Measurements from ENCODE around the gene DGAT2L6.
"Not testable (repeated sequence)": the region's sequence is repeated elsewhere in the genome, so short reads cannot be mapped to it uniquely, and the experiment has no call there.

The DGAT2L6 gene

GRCh38 chrX:70243601-70244000 lies 66.3 kb downstream of the DGAT2L6 start:
- not testable (repeated sequence) for H2BK12ac ChIP-seq (ENCODE audit: low read length); H2BK120ac ChIP-seq (ENCODE audit: low read depth, low read length); H3K4ac ChIP-seq (ENCODE audit: low read length); H3K4me2 ChIP-seq (ENCODE audit: insufficient read depth, low read length, poor library complexity, severe bottlenecking); H3K18ac ChIP-seq (ENCODE audit: low read length); H2BK15ac ChIP-seq (ENCODE audit: low read length); H3K9me3 ChIP-seq (replicated peaks in 1 of 2; ENCODE audit: control insufficient read depth in 2 of 2, insufficient read depth in 1 of 2, low read depth in 1 of 2, low read length in 2 of 2); H3K4me1 ChIP-seq (ENCODE audit: control insufficient read depth in 2 of 2, insufficient read depth in 1 of 2, low read depth in 1 of 2, low read length in 2 of 2); H2AFZ ChIP-seq (ENCODE audit: low read length); H3K27me3 ChIP-seq (ENCODE audit: control insufficient read depth in 3 of 3, insufficient read depth in 3 of 3, low read depth in 1 of 3, low read length in 3 of 3); H3K4me3 ChIP-seq (ENCODE audit: low read length in 2 of 2); H3K9ac ChIP-seq (ENCODE audit: low read depth, low read length, poor library complexity); H3K23ac ChIP-seq (ENCODE audit: low read depth, low read length, poor library complexity); DNase-seq (ENCODE audit: low spot score); H4K91ac ChIP-seq (ENCODE audit: low read depth, low read length, poor library complexity); H2BK5ac ChIP-seq (ENCODE audit: low read length); H3K14ac ChIP-seq (ENCODE audit: low read length); H2AK5ac ChIP-seq (ENCODE audit: low read depth, low read length); H3K36me3 ChIP-seq (replicated peaks in 1 of 2; ENCODE audit: control insufficient read depth in 2 of 2, insufficient read depth in 2 of 2, low read length in 2 of 2); H3K27ac ChIP-seq (replicated peaks; ENCODE audit: low read length); H4K8ac ChIP-seq (ENCODE audit: low read depth, low read length); H3K79me1 ChIP-seq (ENCODE audit: low read depth, low read length)
- no CpG with 5 or more reads among the region's 5 CpGs for WGBS, 2 donors (ENCODE audit: extremely low coverage in 2 of 2, insufficient read length in 2 of 2, insufficient replicate concordance in 1 of 2)

- no peak overlapping the region for H2AFZ ChIP-seq (ENCODE audit: low read length)
- H3K23ac ChIP-seq (ENCODE audit: low read depth, low read length, poor library complexity) = no peak overlapping the region
- H2BK12ac ChIP-seq (ENCODE audit: low read length) = no peak overlapping the region
- no CpG with 5 or more reads among the region's 6 CpGs for WGBS, 2 donors (ENCODE audit: extremely low coverage in 2 of 2, insufficient read length in 2 of 2, insufficient replicate concordance in 1 of 2)
- H3K79me1 ChIP-seq (ENCODE audit: low read depth, low read length) = no peaks in the 10 kb centered on the region
- H3K9ac ChIP-seq (ENCODE audit: low read depth, low read length, poor library complexity) = no peak overlapping the region
- H2BK120ac ChIP-seq (ENCODE audit: low read depth, low read length) = no peak overlapping the region
- H3K18ac ChIP-seq (ENCODE audit: low read length) = no peak overlapping the region
- H3K9me3 ChIP-seq (replicated peaks in 1 of 2; ENCODE audit: control insufficient read depth in 2 of 2, insufficient read depth in 1 of 2, low read depth in 1 of 2, low read length in 2 of 2) = no peaks in the 10 kb centered on the region
- no peak overlapping the region for H4K8ac ChIP-seq (ENCODE audit: low read depth, low read length)
- H3K4me1 ChIP-seq (ENCODE audit: control insufficient read depth in 2 of 2, insufficient read depth in 1 of 2, low read depth in 1 of 2, low read length in 2 of 2) = no peaks in the 10 kb centered on the region
- DNase-seq (ENCODE audit: low spot score) = no peak
- no peaks in the 10 kb centered on the region for H3K36me3 ChIP-seq (replicated peaks in 1 of 2; ENCODE audit: control insufficient read depth in 2 of 2, insufficient read depth in 2 of 2, low read length in 2 of 2)
- H3K14ac ChIP-seq (ENCODE audit: low read length) = no peak overlapping the region
- H2BK5ac ChIP-seq (ENCODE audit: low read length) = no peak overlapping the region
- H2AK5ac ChIP-seq (ENCODE audit: low read depth, low read length) = no peak overlapping the region
- no peak overlapping the region for H3K4me2 ChIP-seq (ENCODE audit: insufficient read depth, low read length, poor library complexity, severe bottlenecking)
- H3K4ac ChIP-seq (ENCODE audit: low read length) = no peak overlapping the region
- H2BK15ac ChIP-seq (ENCODE audit: low read length) = no peak overlapping the region
- no peak overlapping the region for H3K4me3 ChIP-seq (ENCODE audit: low read length in 2 of 2)
- no peak overlapping the region for H3K27ac ChIP-seq (replicated peaks; ENCODE audit: low read length)
- H3K27me3 ChIP-seq (ENCODE audit: control insufficient read depth in 3 of 3, insufficient read depth in 3 of 3, low read depth in 1 of 3, low read length in 3 of 3) = peaks cover 0 to 5% (median 0%) of the 10 kb centered on the region in 3 experiments
- H4K91ac ChIP-seq (ENCODE audit: low read depth, low read length, poor library complexity) = no peak overlapping the region
These were observed 67.6 kb downstream of the DGAT2L6 start for GRCh38 chrX:70244881-70245280.

GRCh38 chrX:70247252-70247651 lies 70.0 kb downstream of the DGAT2L6 start:
- H3K79me1 ChIP-seq (ENCODE audit: low read depth, low read length) = no peaks in the 10 kb centered on the region
- no peak overlapping the region for H4K8ac ChIP-seq (ENCODE audit: low read depth, low read length)
- no peak overlapping the region for H4K91ac ChIP-seq (ENCODE audit: low read depth, low read length, poor library complexity)
- H3K27ac ChIP-seq (replicated peaks; ENCODE audit: low read length) = no peak overlapping the region
- no peak overlapping the region for H2BK12ac ChIP-seq (ENCODE audit: low read length)
- H3K4ac ChIP-seq (ENCODE audit: low read length) = no peak overlapping the region
- H3K23ac ChIP-seq (ENCODE audit: low read depth, low read length, poor library complexity) = no peak overlapping the region
- no peak for DNase-seq (ENCODE audit: low spot score)
- H2BK120ac ChIP-seq (ENCODE audit: low read depth, low read length) = no peak overlapping the region
- no peaks in the 10 kb centered on the region for H3K36me3 ChIP-seq (replicated peaks in 1 of 2; ENCODE audit: control insufficient read depth in 2 of 2, insufficient read depth in 2 of 2, low read length in 2 of 2)
- no peak overlapping the region for H3K4me2 ChIP-seq (ENCODE audit: insufficient read depth, low read length, poor library complexity, severe bottlenecking)
- no peak overlapping the region for H3K9ac ChIP-seq (ENCODE audit: low read depth, low read length, poor library complexity)
- WGBS, 2 donors (ENCODE audit: extremely low coverage in 2 of 2, insufficient read length in 2 of 2, insufficient replicate concordance in 1 of 2) = no CpG with 5 or more reads among the region's 2 CpGs
- no peak overlapping the region for H3K14ac ChIP-seq (ENCODE audit: low read length)
- H3K18ac ChIP-seq (ENCODE audit: low read length) = no peak overlapping the region
- H2BK15ac ChIP-seq (ENCODE audit: low read length) = no peak overlapping the region
- H3K4me3 ChIP-seq (ENCODE audit: low read length in 2 of 2) = no peak overlapping the region
- no peak overlapping the region for H2AK5ac ChIP-seq (ENCODE audit: low read depth, low read length)
- H2BK5ac ChIP-seq (ENCODE audit: low read length) = no peak overlapping the region
- peaks cover 0 to 5% (median 0%) of the 10 kb centered on the region in 3 experiments for H3K27me3 ChIP-seq (ENCODE audit: control insufficient read depth in 3 of 3, insufficient read depth in 3 of 3, low read depth in 1 of 3, low read length in 3 of 3)
- H3K4me1 ChIP-seq (ENCODE audit: control insufficient read depth in 2 of 2, insufficient read depth in 1 of 2, low read depth in 1 of 2, low read length in 2 of 2) = no peaks in the 10 kb centered on the region
- H3K9me3 ChIP-seq (replicated peaks in 1 of 2; ENCODE audit: control insufficient read depth in 2 of 2, insufficient read depth in 1 of 2, low read depth in 1 of 2, low read length in 2 of 2) = no peaks in the 10 kb centered on the region
- H2AFZ ChIP-seq (ENCODE audit: low read length) = no peak overlapping the region

GRCh38 chrX:70252491-70252890 lies 75.2 kb downstream of the DGAT2L6 start:
- no peak overlapping the region for H3K4me3 ChIP-seq (ENCODE audit: low read length in 2 of 2)
- H4K91ac ChIP-seq (ENCODE audit: low read depth, low read length, poor library complexity) = no peak overlapping the region
- H3K4ac ChIP-seq (ENCODE audit: low read length) = no peak overlapping the region
- no peak overlapping the region for H3K18ac ChIP-seq (ENCODE audit: low read length)
- no peak overlapping the region for H2AFZ ChIP-seq (ENCODE audit: low read length)
- no peaks in the 10 kb centered on the region for H3K9me3 ChIP-seq (replicated peaks in 1 of 2; ENCODE audit: control insufficient read depth in 2 of 2, insufficient read depth in 1 of 2, low read depth in 1 of 2, low read length in 2 of 2)
- H3K4me2 ChIP-seq (ENCODE audit: insufficient read depth, low read length, poor library complexity, severe bottlenecking) = no peak overlapping the region
- H2BK5ac ChIP-seq (ENCODE audit: low read length) = no peak overlapping the region
- WGBS, 2 donors (ENCODE audit: extremely low coverage in 2 of 2, insufficient read length in 2 of 2, insufficient replicate concordance in 1 of 2) = no CpG with 5 or more reads among the region's 2 CpGs
- no peak overlapping the region for H3K14ac ChIP-seq (ENCODE audit: low read length)
- H3K36me3 ChIP-seq (replicated peaks in 1 of 2; ENCODE audit: control insufficient read depth in 2 of 2, insufficient read depth in 2 of 2, low read length in 2 of 2) = no peaks in the 10 kb centered on the region
- no peaks in the 10 kb centered on the region for H3K79me1 ChIP-seq (ENCODE audit: low read depth, low read length)
- H3K27ac ChIP-seq (replicated peaks; ENCODE audit: low read length) = no peak overlapping the region
- no peaks in the 10 kb centered on the region for H3K27me3 ChIP-seq (ENCODE audit: control insufficient read depth in 3 of 3, insufficient read depth in 3 of 3, low read depth in 1 of 3, low read length in 3 of 3)
- DNase-seq (ENCODE audit: low spot score) = no peak
- no peak overlapping the region for H3K9ac ChIP-seq (ENCODE audit: low read depth, low read length, poor library complexity)
- H3K23ac ChIP-seq (ENCODE audit: low read depth, low read length, poor library complexity) = no peak overlapping the region
- H4K8ac ChIP-seq (ENCODE audit: low read depth, low read length) = no peak overlapping the region
- H2BK15ac ChIP-seq (ENCODE audit: low read length) = no peak overlapping the region
- no peak overlapping the region for H2BK12ac ChIP-seq (ENCODE audit: low read length)
- H2BK120ac ChIP-seq (ENCODE audit: low read depth, low read length) = no peak overlapping the region
- no peak overlapping the region for H2AK5ac ChIP-seq (ENCODE audit: low read depth, low read length)
- no peaks in the 10 kb centered on the region for H3K4me1 ChIP-seq (ENCODE audit: control insufficient read depth in 2 of 2, insufficient read depth in 1 of 2, low read depth in 1 of 2, low read length in 2 of 2)

All from neuronal stem cell (in vitro differentiated cells).